GM19035 (cell line): ENCODE results near the gene CNTNAP1.
A peak's percentile ranks its signal among the peaks of the same experiment; 100 is the strongest.

Source experiments
- ATAC-seq: cut with Tn5 transposase; IDR thresholded peaks from one replicate; pipeline ENCODE4 v1.9.1; 2021; ENCODE audit not compliant: unreplicated experiment

CNTNAP1 gene

DNA sequence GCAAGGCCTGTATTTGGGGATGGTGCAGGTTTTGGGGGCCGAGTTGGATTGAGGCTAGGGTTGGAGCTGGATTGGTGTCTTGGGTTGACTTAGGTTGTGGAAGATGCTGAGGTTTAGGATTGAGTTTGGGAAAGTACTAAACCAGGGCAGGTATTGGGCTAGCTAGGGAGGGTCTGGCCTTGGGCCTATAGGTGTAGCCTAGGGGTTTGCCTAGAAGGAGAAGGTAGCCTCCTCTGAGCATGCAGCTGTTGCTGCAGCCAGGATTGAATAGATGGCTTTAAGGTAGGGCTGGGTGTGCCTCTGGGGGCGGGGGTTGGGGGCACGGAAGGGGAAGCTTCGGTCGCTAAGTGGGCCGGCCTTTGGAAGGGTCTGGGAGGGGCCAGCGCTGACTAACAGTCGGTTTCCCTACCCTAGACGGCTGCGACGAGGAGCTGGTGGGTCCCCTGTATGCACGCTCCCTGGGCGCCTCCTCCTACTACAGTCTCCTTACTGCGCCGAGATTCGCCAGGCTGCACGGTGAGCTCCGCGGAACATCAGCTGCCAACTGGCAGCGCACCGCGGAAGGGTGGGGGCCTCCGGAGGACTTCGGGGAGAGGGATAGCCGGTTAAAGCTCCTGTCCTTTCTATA, 1.2 kb downstream of the CNTNAP1 start:
- no peak for ATAC-seq

GRCh38 chr17:42684929-42685556, 2.7 kb downstream of the CNTNAP1 start:
- no peak for ATAC-seq

GRCh38 chr17:42685831-42686230, 3.5 kb downstream of the CNTNAP1 start:
- no peak for ATAC-seq

GRCh38 chr17:42686520-42687128, 4.3 kb downstream of the CNTNAP1 start:
- no peak for ATAC-seq

DNA sequence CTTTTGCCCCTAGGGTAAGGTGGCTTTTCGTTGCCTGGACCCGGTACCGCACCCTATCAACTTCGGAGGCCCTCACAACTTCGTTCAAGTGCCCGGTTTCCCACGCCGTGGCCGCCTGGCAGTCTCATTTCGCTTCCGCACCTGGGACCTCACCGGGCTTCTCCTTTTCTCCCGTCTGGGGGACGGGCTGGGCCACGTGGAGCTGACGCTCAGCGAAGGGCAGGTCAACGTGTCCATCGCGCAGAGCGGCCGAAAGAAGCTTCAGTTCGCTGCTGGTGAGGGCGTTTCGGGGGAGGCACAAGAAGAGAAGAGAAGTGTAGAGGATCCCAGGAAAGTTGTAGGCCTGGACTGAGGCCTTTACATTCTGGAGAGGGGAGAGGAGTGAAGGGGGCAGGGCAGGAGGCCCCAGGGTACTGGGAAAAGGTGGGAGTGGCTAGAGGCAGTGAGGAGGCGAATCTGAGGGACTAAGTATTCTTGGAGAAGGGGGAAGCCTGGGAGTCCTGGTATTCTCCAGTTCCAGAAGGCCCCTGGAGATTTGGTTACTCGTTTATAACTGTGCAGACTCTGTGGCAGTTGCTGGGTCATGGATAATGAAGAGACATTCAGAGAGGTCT, 5.5 kb downstream of the CNTNAP1 start:
- no peak for ATAC-seq

GRCh38 chr17:42690596-42690995, 8.3 kb downstream of the CNTNAP1 start:
- ATAC-seq = no peak

- ATAC-seq = no peak
Observed at GRCh38 chr17:42691021-42691545, 8.8 kb downstream of the CNTNAP1 start.

- no peak for ATAC-seq
Observed at GRCh38 chr17:42692489-42692888, 10.2 kb downstream of the CNTNAP1 start.

- ATAC-seq = no peak
Observed at GRCh38 chr17:42694524-42694923, 12.2 kb downstream of the CNTNAP1 start.

DNA sequence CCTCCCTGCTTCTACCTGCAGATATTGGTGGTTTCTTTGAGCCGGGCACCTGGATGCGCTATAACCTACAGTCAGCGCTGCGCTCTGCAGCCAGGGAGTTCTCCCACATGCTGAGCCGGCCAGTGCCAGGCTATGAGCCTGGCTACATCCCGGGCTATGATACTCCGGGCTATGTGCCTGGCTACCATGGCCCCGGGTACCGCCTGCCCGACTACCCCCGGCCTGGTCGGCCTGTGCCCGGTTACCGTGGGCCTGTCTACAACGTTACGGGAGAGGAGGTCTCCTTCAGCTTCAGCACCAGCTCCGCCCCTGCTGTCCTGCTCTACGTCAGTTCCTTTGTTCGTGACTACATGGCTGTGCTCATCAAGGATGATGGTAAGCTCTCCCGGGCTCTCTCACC, 13.2 kb downstream of the CNTNAP1 start:
- ATAC-seq = no peak

- ATAC-seq = no peak
Observed at GRCh38 chr17:42697108-42697811, 14.9 kb downstream of the CNTNAP1 start.

DNA sequence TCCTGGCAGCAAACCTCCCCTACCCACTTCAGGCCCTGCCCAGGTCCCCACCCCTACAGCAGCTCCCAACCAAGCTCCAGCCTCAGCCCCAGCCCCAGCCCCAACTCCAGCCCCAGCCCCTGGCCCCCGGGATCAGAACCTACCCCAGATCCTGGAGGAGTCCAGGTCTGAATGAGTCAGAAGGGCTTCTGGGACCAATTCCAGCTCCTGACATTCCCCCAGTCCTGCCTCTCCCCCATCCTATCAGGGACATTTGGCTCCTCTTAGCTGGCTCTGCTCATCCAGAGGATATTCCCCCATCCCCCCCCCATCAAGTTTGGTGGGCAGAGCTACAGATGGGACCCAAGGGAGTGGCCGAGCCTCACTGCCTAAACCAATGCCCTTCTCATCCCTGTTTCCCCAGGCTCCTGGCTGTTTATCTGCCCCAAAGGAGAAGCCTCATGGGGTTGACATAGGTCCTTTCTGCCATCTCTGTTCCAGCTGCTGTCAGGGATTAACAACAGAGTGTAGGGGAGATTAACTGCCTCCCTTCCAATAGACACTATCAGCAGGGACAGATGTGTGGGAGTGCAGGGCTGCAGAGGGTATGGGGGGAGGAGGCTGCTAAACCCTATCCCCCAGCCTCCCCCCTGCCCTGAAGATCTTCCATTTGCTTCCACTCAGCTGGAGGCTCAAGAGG, 16.5 kb downstream of the CNTNAP1 start:
- ATAC-seq = no peak

DNA sequence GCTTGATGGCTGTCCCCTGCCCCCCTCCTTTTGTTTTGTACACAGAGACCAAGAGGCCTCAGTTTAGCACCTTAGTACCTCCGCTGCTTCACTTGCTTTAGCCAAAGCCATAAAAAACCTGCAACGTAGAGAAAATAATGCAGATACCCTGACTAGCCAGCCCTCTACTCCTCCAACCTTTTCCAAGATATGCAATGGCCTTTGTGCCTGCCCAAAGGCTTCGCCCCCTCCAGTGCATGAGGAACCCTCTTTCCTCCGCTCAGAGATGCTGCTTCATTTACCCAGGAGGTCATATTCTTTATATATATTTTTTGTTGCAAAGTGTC, 17.0 kb downstream of the CNTNAP1 start:
- no peak for ATAC-seq

DNA sequence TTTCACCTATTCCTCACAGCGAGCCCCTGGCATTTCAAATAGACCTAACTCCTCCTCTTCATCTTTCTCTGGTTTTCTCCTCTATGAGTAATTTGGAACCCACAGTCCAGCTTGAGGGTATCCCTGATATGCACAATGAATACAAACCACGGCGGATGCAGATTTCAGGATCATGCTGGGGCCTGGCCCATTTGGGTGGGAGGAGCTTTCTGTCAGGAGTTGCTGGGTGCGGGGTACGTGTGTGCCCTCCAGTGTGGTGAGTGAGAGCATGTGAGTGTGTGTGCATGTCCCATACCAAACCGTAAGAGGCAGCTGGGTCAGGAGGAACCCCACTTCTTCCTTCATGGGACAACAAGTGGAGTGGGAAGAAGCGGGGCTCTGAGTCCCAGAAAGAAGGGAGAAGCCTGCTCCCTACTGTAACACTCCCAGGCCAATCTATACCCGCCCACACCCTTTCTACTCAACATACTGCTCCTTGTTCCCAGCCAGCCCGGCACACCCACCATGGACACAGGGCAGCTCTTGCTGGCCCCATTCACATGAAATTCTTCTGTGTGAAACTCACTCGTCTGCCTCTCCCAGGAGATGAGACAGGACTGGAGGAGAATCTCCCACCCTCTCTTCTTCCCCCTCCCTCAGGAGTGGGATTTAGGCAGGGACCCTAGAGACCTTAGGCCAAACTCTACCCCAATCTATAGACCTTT, 18.4 kb downstream of the CNTNAP1 start:
- ATAC-seq = no peak

DNA sequence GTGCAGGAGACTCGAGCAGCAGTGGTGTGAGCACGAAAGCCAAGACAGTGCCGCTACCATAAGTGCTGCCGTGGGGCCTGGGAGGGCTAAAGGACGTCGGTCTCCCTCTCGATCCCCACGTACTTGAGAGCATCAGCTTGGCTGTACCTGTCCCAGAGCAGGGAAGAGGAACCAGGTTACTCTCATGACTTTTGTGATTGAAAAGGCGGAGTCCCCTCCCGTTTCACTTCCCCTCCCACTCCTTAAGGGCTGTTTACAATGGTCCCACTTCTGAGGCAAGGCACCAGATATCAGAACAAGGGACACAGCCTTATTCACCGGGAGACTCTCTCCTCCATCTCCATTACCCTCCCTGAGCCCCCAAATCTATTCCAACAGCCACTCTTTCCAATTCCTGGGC, 20.1 kb downstream of the CNTNAP1 start:
- ATAC-seq = no peak

- ATAC-seq = peak; percentile 13
Observed at GRCh38 chr17:42704490-42704836, 22.1 kb downstream of the CNTNAP1 start.

GRCh38 chr17:42704837-42705494, 22.6 kb downstream of the CNTNAP1 start:
- peak; percentile 86 for ATAC-seq

- no peak for ATAC-seq
Observed at GRCh38 chr17:42706732-42707131, 24.4 kb downstream of the CNTNAP1 start.

- ATAC-seq = no peak
Observed at GRCh38 chr17:42708588-42708987, 26.3 kb downstream of the CNTNAP1 start.

GRCh38 chr17:42709561-42709960, 27.2 kb downstream of the CNTNAP1 start:
- no peak for ATAC-seq
